Common myeloid progenitor, CD34-positive (primary cell): ENCODE measurements around the gene RETSAT.
"Not testable (repeated sequence)": the region's sequence is repeated elsewhere in the genome, so short reads cannot be mapped to it uniquely, and the experiment has no call there.

Experiments
- CTCF ChIA-PET: fragments of 350-600 bp; sonication (Branson Sonifier 250); formaldehyde crosslinking; loops from one replicate; lab custom pipeline; 2021; ENCODE audit warnings: antibody characterized with exemption; lab: Charles Lee
- POLR2A ChIA-PET: fragments of 350-600 bp; sonication (Branson Sonifier 250); formaldehyde crosslinking; loops from one replicate; lab custom pipeline; 2021; ENCODE audit warnings: antibody characterized with exemption; lab: Charles Lee
- DNase-seq, 3 donors: peaks; one replicate each; pipeline versions ENCODE4 v3.0.0 to v3.0.0-alpha.2; 2013
- H3K27ac ChIP-seq, 2 experiments: 1 replicate in 1 of 2; 2 replicates in 1 of 2; pipeline ENCODE4 v1.7.0; 2013; ENCODE audit warnings: inconsistent platforms in 2 of 2, low read length in 2 of 2, mild to moderate bottlenecking in 2 of 2, low read depth in 1 of 2, moderate library complexity in 1 of 2; ENCODE audit not compliant: severe bottlenecking in 2 of 2, insufficient read depth in 1 of 2, poor library complexity in 1 of 2
- H3K27me3 ChIP-seq, 5 experiments: replicated peaks in 2 of 5; 1 replicate in 3 of 5; 2 replicates in 2 of 5; pipeline versions ENCODE4 v1.6.1 to v1.7.0; 2013; ENCODE audit warnings: low read length in 4 of 5, mild to moderate bottlenecking in 2 of 5, moderate library complexity in 2 of 5, inconsistent platforms in 1 of 5; ENCODE audit not compliant: insufficient read depth in 5 of 5, control insufficient read depth in 4 of 5
- H3K36me3 ChIP-seq, 4 experiments: 1 replicate in 2 of 4; 2 replicates in 2 of 4; pipeline versions ENCODE4 v1.6.1 to v1.7.0; 2013; ENCODE audit warnings: low read length in 3 of 4, control low read depth in 1 of 4, mild to moderate bottlenecking in 1 of 4; ENCODE audit not compliant: control insufficient read depth in 4 of 4, insufficient read depth in 4 of 4
- H3K4me1 ChIP-seq, 4 experiments: 1 replicate in 3 of 4; 2 replicates in 1 of 4; pipeline versions ENCODE4 v1.6.1 to v1.7.1; 2013; ENCODE audit warnings: low read length in 3 of 4, mild to moderate bottlenecking in 3 of 4, control low read depth in 1 of 4, inconsistent platforms in 1 of 4, moderate library complexity in 1 of 4; ENCODE audit not compliant: control insufficient read depth in 4 of 4, insufficient read depth in 4 of 4; ENCODE audit errors: control extremely low read depth in 1 of 4
- H3K4me3 ChIP-seq, 7 experiments: 1 replicate in 4 of 7; 2 replicates in 3 of 7; pipeline versions ENCODE4 v1.5.1 to v1.7.0; 2013; ENCODE audit warnings: mild to moderate bottlenecking in 7 of 7, low read length in 6 of 7, moderate library complexity in 6 of 7, inconsistent platforms in 2 of 7, low read depth in 2 of 7, control low read depth in 1 of 7; ENCODE audit not compliant: insufficient read depth in 4 of 7, control insufficient read depth in 1 of 7; ENCODE audit errors: extremely low read depth in 1 of 7
- H3K9me3 ChIP-seq, 5 experiments: 1 replicate in 4 of 5; 2 replicates in 1 of 5; pipeline versions ENCODE4 v1.6.1 to v1.7.1; 2013; ENCODE audit warnings: low read length in 4 of 5, mild to moderate bottlenecking in 2 of 5, inconsistent platforms in 1 of 5, low read depth in 1 of 5, moderate library complexity in 1 of 5; ENCODE audit not compliant: control insufficient read depth in 4 of 5, insufficient read depth in 2 of 5; ENCODE audit errors: control extremely low read depth in 1 of 5
- WGBS: methylation state at CpG from one replicate; pipeline ENCODE4 v1.1.5; 2013; ENCODE audit not compliant: insufficient coverage; 5-methylcytosine and 5-hydroxymethylcytosine counted together

The RETSAT gene

DNA sequence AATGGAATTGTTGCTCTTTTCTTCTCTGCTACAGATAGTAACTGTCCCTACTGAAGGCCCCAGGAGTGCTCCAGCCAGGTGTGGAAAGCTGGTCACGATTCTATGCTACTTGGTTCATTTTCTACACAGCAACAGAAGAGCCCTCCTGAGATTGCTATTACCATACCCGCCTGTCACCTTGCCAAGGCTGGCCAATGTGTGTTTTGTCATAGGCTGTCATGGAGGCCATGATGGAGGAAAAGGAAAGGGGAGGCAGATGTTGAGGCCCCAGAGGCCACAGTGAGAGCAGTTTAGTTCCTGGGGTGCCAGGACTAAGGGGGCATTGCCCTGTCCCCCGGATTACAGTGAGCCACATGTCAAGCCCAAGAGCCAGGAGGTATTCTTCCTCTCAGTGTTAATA lies 1.2 kb upstream of the RETSAT start:
- Histone ChIP-seq H3K27me3 (no peaks in the 10 kb centered on the region), H3K27ac (no peak overlapping the region), H3K4me3 (peak overlapping the region in 4 of 7 experiments; percentile 80 to 96 (median 94)), H3K9me3 (no peaks in the 10 kb centered on the region), H3K36me3 (peaks cover 10 to 33% (median 16%) of the 10 kb centered on the region in 4 experiments), H3K4me1 (peaks cover 4 to 24% (median 22%) of the 10 kb centered on the region in 4 experiments)
- POLR2A ChIA-PET = interaction anchor here (2.4 kb wide), 1 partner anchor 28 kb away, joined by 12 read pairs; the partner anchor contains the start of gene TGOLN2
- peak in 1 of 3 donors; percentile 22 for DNase-seq
- CTCF ChIA-PET = interaction anchor here (1.3 to 1.8 kb wide), 4 partner anchors 10 to 197 kb away, joined by 3 to 4 read pairs (median 4); no protein-coding TSS in a partner anchor
- 60% methylated on average over 1 of the region's 3 CpGs for WGBS

GRCh38 chr2:85355073-85355410 lies 714 bp upstream of the RETSAT start:
- DNase-seq = no peak
- H3K9me3 ChIP-seq = no peaks in the 10 kb centered on the region
- POLR2A ChIA-PET = interaction anchor here (0.5 to 2.4 kb wide), 3 partner anchors 28 to 233 kb away, joined by 3 to 12 read pairs (median 4); partner anchors contain the start of genes SH2D6 and TGOLN2
- H3K27ac ChIP-seq = peak overlapping the region; percentile 91 to 96
- H3K27me3 ChIP-seq = no peaks in the 10 kb centered on the region
- WGBS = 20% methylated on average over 6 of the region's 10 CpGs
- H3K4me1 ChIP-seq = peaks cover 4 to 24% (median 22%) of the 10 kb centered on the region in 4 experiments
- H3K36me3 ChIP-seq = peaks cover 10 to 37% (median 20%) of the 10 kb centered on the region in 4 experiments
- CTCF ChIA-PET = interaction anchor here (0.8 to 1.8 kb wide), 4 partner anchors 9 to 197 kb away, joined by 3 to 4 read pairs (median 4); no protein-coding TSS in a partner anchor
- H3K4me3 ChIP-seq = peak overlapping the region; percentile 58 to 96 (median 81)

DNA sequence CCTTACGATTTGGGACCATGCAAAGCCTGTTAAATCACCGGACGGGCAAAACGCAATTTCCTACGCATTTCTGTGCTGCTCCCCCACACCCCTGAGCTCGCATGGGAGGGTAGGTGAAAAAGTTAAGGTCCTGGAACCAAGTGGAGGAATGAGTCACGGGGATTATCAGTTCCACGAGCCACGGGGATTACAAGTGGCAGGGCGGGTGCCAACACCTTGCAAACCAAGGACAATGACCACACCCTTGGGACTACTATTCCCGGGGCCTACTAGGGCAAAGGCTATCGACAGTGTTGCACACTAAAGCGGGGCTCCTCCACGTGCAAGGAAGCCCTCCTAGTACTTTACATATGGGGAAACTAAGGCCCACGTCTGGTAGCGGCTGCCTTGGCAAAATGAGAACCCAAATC lies 447 bp downstream of the RETSAT start:
- peak overlapping the region; percentile 91 to 96 for H3K27ac ChIP-seq
- peaks cover 4 to 24% (median 22%) of the 10 kb centered on the region in 4 experiments for H3K4me1 ChIP-seq
- H3K27me3 ChIP-seq = no peaks in the 10 kb centered on the region
- H3K4me3 ChIP-seq = peak overlapping the region; percentile 58 to 96 (median 81)
- H3K36me3 ChIP-seq = peaks cover 11 to 44% (median 28%) of the 10 kb centered on the region in 4 experiments
- peak in 1 of 3 donors; percentile 13 for DNase-seq
- ChIA-PET CTCF (interaction anchor here (1.8 kb wide), 1 partner anchor 8 kb away, joined by 4 read pairs; no protein-coding TSS in a partner anchor), POLR2A (interaction anchor here (2.4 kb wide), 1 partner anchor 26 kb away, joined by 12 read pairs; the partner anchor contains the start of gene TGOLN2)
- no peaks in the 10 kb centered on the region for H3K9me3 ChIP-seq
- 67% methylated on average over 16 of the region's 16 CpGs for WGBS

DNA sequence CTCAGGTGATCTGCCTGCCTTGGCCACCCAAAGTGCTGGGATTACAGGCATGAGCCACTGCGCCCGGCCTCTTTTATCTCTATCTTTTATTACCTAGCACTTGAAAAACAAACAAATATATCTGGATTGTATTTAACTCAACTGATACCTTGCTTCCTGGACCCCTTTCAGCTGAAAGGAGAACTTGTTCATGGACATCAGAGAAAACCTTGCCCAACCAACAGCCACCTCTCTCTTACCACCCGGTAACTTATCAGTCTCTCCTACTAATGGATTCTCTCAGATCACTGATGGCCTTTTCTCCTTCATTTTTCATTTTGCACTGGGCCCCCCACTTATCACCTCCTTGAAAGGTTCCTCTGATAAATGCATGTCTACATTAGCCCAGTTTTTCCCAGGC lies 6.7 kb downstream of the RETSAT start:
- H3K27ac ChIP-seq = no peak overlapping the region
- H3K4me1 ChIP-seq = no peaks in the 10 kb centered on the region
- H3K9me3 ChIP-seq = no peaks in the 10 kb centered on the region
- ChIA-PET POLR2A (no interaction called here), CTCF (interaction anchor here (1.3 kb wide), 1 partner anchor 203 kb away, joined by 4 read pairs; no protein-coding TSS in a partner anchor)
- WGBS = 100% methylated on average over 2 of the region's 3 CpGs
- H3K4me3 ChIP-seq = no peak overlapping the region
- H3K27me3 ChIP-seq = no peaks in the 10 kb centered on the region
- peaks cover 9 to 69% (median 41%) of the 10 kb centered on the region in 4 experiments for H3K36me3 ChIP-seq
- DNase-seq = no peak

DNA sequence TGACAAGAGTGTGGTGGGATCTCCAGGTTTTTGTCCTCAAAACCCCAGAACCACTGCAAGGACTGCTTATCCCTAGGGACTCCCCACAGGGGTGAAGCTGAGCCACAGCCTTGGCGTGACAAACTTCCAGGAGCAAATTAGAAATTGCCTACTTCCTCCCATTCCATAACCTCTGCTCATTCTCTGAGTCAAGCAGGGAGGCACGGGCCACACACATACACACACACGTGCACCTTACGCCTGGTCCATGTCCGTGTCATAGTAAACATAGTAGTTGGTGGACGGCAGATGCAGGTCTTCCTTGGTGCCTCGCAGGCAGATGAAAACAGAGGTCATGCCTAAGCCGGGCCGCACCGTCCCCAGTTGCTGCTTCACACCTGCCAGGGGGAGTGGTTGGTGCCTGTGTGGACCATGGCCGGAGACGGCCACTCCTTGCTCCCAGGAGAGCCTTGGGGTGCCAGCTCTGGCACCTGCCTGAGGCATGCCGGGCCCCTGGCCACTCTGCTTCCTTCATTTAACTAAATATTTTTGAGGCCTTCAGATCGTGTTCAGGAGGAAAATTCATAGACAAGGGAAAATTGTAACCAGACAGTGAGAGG lies 9.9 kb downstream of the RETSAT start:
- ChIA-PET CTCF (no interaction called here), POLR2A (no interaction called here)
- H3K27ac ChIP-seq = no peak overlapping the region
- 80% methylated on average over 5 of the region's 14 CpGs for WGBS
- H3K27me3 ChIP-seq = no peaks in the 10 kb centered on the region
- H3K4me1 ChIP-seq = no peaks in the 10 kb centered on the region
- no peak for DNase-seq
- no peaks in the 10 kb centered on the region for H3K9me3 ChIP-seq
- peaks cover 4 to 46% (median 27%) of the 10 kb centered on the region in 4 experiments for H3K36me3 ChIP-seq
- H3K4me3 ChIP-seq = no peak overlapping the region

GRCh38 chr2:85343207-85343895 lies 11.0 kb downstream of the RETSAT start:
- H3K4me3 ChIP-seq, H3K9me3 ChIP-seq, H3K27ac ChIP-seq, H3K27me3 ChIP-seq, CTCF ChIA-PET, H3K4me1 ChIP-seq, DNase-seq: not testable (repeated sequence)
- POLR2A ChIA-PET = interaction anchor here (0.6 kb wide), 1 partner anchor 17 kb away, joined by 3 read pairs; no protein-coding TSS in a partner anchor
- WGBS = 99% methylated on average over 5 of the region's 10 CpGs
- peaks cover 2 to 40% (median 21%) of the 10 kb centered on the region in 4 experiments for H3K36me3 ChIP-seq
